K562 (cell line): ENCODE results near the gene GPR3. TPM values are rescaled to one million over a fixed set of nuclear protein-coding genes. Genes with fewer than 3 reads are reported as not detected.

Experiments
- AFF4 ChIP-seq: sonication (generic); formaldehyde crosslinking; IDR thresholded peaks from 2 replicates; pipeline ENCODE4 v1.8.0; 2023; ENCODE audit warnings: mild to moderate bottlenecking, missing genetic modification reagents
- CCAR2 ChIP-seq: fragments of 200-400 bp; formaldehyde crosslinking; IDR thresholded peaks from 2 replicates; pipeline ENCODE4 v1.6.1; 2017; ENCODE audit warnings: mild to moderate bottlenecking, low read depth, low read length
- ELF1 ChIP-seq: fragments of 200-800 bp; sonication (Bioruptor generic); IDR thresholded peaks from 2 replicates; pipeline ENCODE4 v1.6.1; 2016; ENCODE audit warnings: missing genetic modification characterization, missing compliant biosample characterization
- FOXJ3 ChIP-seq: sonication (generic); formaldehyde crosslinking; IDR thresholded peaks from 2 replicates; pipeline ENCODE4 v1.4.0; 2020; ENCODE audit warnings: mild to moderate bottlenecking, missing genetic modification reagents
- HMG20B ChIP-seq: fragments of 250-450 bp; sonication (Bioruptor Pico); IDR thresholded peaks from 2 replicates; pipeline ENCODE4 v1.5.0; 2021; ENCODE audit warnings: mild to moderate bottlenecking
- ID3 ChIP-seq, 2 experiments: fragments of 250-450 bp in 1 of 2; fragments of 450-650 bp in 1 of 2; sonication (Bioruptor Pico) in 1 of 2; IDR thresholded peaks; 2 replicates each; pipeline versions ENCODE4 v1.6.1 to v1.8.0; 2016 to 2021; ENCODE audit warnings: mild to moderate bottlenecking in 2 of 2, moderate library complexity in 2 of 2, missing compliant biosample characterization in 1 of 2, missing genetic modification characterization in 1 of 2
- MAX ChIP-seq: sonication (generic); formaldehyde crosslinking; IDR thresholded peaks from 2 replicates; pipeline ENCODE4 v1.9.0; 2022; ENCODE audit warnings: mild to moderate bottlenecking, missing genetic modification reagents
- NFE2L1 ChIP-seq: fragments of 450-650 bp; IDR thresholded peaks from 2 replicates; pipeline ENCODE4 v1.6.1; 2016; ENCODE audit warnings: missing genetic modification characterization, low read depth, mild to moderate bottlenecking, missing compliant biosample characterization, moderate library complexity, borderline replicate concordance
- NUFIP1 ChIP-seq: fragments of 450-650 bp; IDR thresholded peaks from 2 replicates; pipeline ENCODE4 v1.6.1; 2018; ENCODE audit not compliant: partially characterized antibody
- PBX2 ChIP-seq, 2 experiments: IDR thresholded peaks in 1 of 2; conservative IDR thresholded peaks in 1 of 2; 2 replicates each; pipeline ENCODE4 v1.6.1; 2016; ENCODE audit warnings: low read depth in 2 of 2, mild to moderate bottlenecking in 1 of 2, missing compliant biosample characterization in 1 of 2, missing genetic modification characterization in 1 of 2, moderate library complexity in 1 of 2
- RBM25 ChIP-seq: fragments of 200-400 bp; formaldehyde crosslinking; IDR thresholded peaks from 2 replicates; pipeline ENCODE4 v1.6.1; 2018; ENCODE audit warnings: low read length, low read depth, moderate library complexity; ENCODE audit not compliant: severe bottlenecking
- RNF2 ChIP-seq: sonication (generic); IDR thresholded peaks from 2 replicates; pipeline ENCODE4 v1.6.1; 2016
- RUNX1 ChIP-seq: sonication (generic); IDR thresholded peaks from 2 replicates; pipeline ENCODE4 v1.6.1; 2016; ENCODE audit warnings: antibody characterized with exemption, low read depth
- XRCC5 ChIP-seq: fragments of 200-400 bp; formaldehyde crosslinking; IDR thresholded peaks from 2 replicates; pipeline ENCODE4 v1.6.1; 2017; ENCODE audit warnings: low read depth, mild to moderate bottlenecking, low read length
- ZEB2 ChIP-seq: fragments of 450-650 bp; IDR thresholded peaks from 2 replicates; pipeline ENCODE4 v1.6.1; 2016
- ZNF277 ChIP-seq: fragments of 250-450 bp; sonication (Bioruptor Pico); IDR thresholded peaks from 2 replicates; pipeline ENCODE4 v1.8.0; 2022; ENCODE audit warnings: inconsistent platforms, mild to moderate bottlenecking, moderate library complexity, borderline replicate concordance
- ZNF347 ChIP-seq: fragments of 450-650 bp; formaldehyde crosslinking; IDR thresholded peaks from 2 replicates; pipeline ENCODE4 v1.4.0; 2020; ENCODE audit warnings: low read depth, mild to moderate bottlenecking, moderate library complexity
- ZNF766 ChIP-seq: fragments of 200-800 bp; sonication (Bioruptor generic); conservative IDR thresholded peaks from 2 replicates; pipeline ENCODE4 v1.6.1; 2016; ENCODE audit warnings: missing genetic modification characterization, missing compliant biosample characterization
- ZZZ3 ChIP-seq: fragments of 450-650 bp; IDR thresholded peaks from 2 replicates; pipeline ENCODE4 v1.6.1; 2016; ENCODE audit warnings: antibody characterized with exemption, mild to moderate bottlenecking, moderate library complexity
- polyA plus RNA-seq, 8 experiments: library from polyadenylated mRNA; depleted of rRNA in 4 of 8; stranded (reverse) in 5 of 8; unstranded in 3 of 8; fragments of >200 nt; fragmentation: Nextera tagmentation in 2 of 8; fragmentation: Illumina TruSeq in 1 of 8; extraction: Ambion mirVana in 2 of 8; extraction: Trizol in 1 of 8; gene quantifications; 2 replicates each; pipeline versions ENCODE4 v1.2.1 to v1.2.3, GENCODE V29; 2011 to 2014; ENCODE audit warnings: inconsistent platforms in 1 of 8, missing spikeins in 1 of 8
- total RNA-seq, 7 experiments: library from RNA; depleted of rRNA in 6 of 7; stranded (reverse); fragments of >200 nt in 6 of 7; fragmentation: Illumina TruSeq in 2 of 7; extraction: Trizol in 2 of 7; gene quantifications; 2 replicates each; pipeline versions ENCODE4 v1.2.1 to v1.2.3, GENCODE V29; 2011 to 2021; ENCODE audit warnings: low replicate concordance in 1 of 7

The GPR3 gene
- total and polyA plus RNA-seq, 9 of the 15 experiments (the other 6 are each of a cell fraction or from before 2014, with no cell fraction given): 0.24 to 11.5 (median 3.7) TPM

- TF ChIP-seq AFF4 (CRISPR knock-in tag): no peak
- TF ChIP-seq RNF2: no peak
- no peak for TF ChIP-seq ID3 (CRISPR knock-in tag; IDR thresholded peaks at IDR 0.05)
- TF ChIP-seq ID3 (tag; IDR thresholded peaks at IDR 0.05): no peak
- no peak for TF ChIP-seq MAX (CRISPR knock-in tag)
- no peak for TF ChIP-seq ZEB2
- no peak for TF ChIP-seq NFE2L1 (tag)
- TF ChIP-seq RUNX1: no peak
- no peak for TF ChIP-seq ZZZ3
- no peak for TF ChIP-seq ZNF347 (CRISPR knock-in tag)
- TF ChIP-seq ELF1 (tag): peak; percentile 62
- TF ChIP-seq HMG20B (CRISPR knock-in tag): no peak
- no peak for TF ChIP-seq PBX2 (CRISPR knock-in tag; IDR thresholded peaks at IDR 0.05; ENCODE audit: low read depth)
- TF ChIP-seq PBX2 (tag; conservative IDR thresholded peaks at IDR 0.05; ENCODE audit: low read depth): no peak
- no peak for TF ChIP-seq RBM25
- TF ChIP-seq NUFIP1: no peak
- TF ChIP-seq XRCC5: no peak
- TF ChIP-seq ZNF766 (CRISPR knock-in tag): no peak
- TF ChIP-seq ZNF277: no peak
- TF ChIP-seq FOXJ3 (CRISPR knock-in tag): no peak
- TF ChIP-seq CCAR2: no peak
Measured at GRCh38 chr1:27365372-27366112, 26.9 kb upstream of the GPR3 start (continued).
